GM12891 (cell line): ENCODE results near the gene TRIM23. TPM values are rescaled to one million over a fixed set of nuclear protein-coding genes. Genes with fewer than 3 reads are reported as not detected.

ENCODE experiments used
- DNase-seq: peaks from one replicate; pipeline ENCODE4 v3.0.0; 2011; ENCODE audit warnings: low spot score; ENCODE audit not compliant: insufficient read length
- FAIRE-seq: peaks from 2 replicates; lab custom pipeline; 2011; peaks lifted over from hg19 to GRCh38; lab: Jason Lieb, UNC
- PAX5 ChIP-seq: IDR thresholded peaks from 2 replicates; pipeline ENCODE4 v1.6.1; 2011; ENCODE audit warnings: low read length, moderate library complexity, mild to moderate bottlenecking; ENCODE audit not compliant: insufficient read depth, severe bottlenecking
- POLR2A ChIP-seq: IDR thresholded peaks from 2 replicates; pipeline ENCODE4 v1.6.1; 2011; ENCODE audit warnings: low read depth, low read length, control low read depth
- POLR2AphosphoS5 ChIP-seq: IDR thresholded peaks from 2 replicates; pipeline ENCODE4 v1.6.1; 2011; ENCODE audit warnings: low read depth, low read length, control low read depth
- POU2F2 ChIP-seq: IDR thresholded peaks from 2 replicates; pipeline ENCODE4 v1.6.1; 2011; ENCODE audit warnings: low read depth, mild to moderate bottlenecking, control low read depth, low read length, moderate library complexity
- SPI1 ChIP-seq: IDR thresholded peaks from 2 replicates; pipeline ENCODE4 v1.6.1; 2011; ENCODE audit warnings: low read depth, low read length, control low read depth
- TAF1 ChIP-seq: IDR thresholded peaks from 2 replicates; pipeline ENCODE4 v1.6.1; 2011; ENCODE audit warnings: low read depth, low read length, control low read depth
- polyA plus RNA-seq: library from polyadenylated mRNA; unstranded; fragments of >200 nt; gene quantifications from one replicate; pipeline ENCODE4 v1.2.1, GENCODE V29; 2012; ENCODE audit warnings: low read depth, missing spikeins, inconsistent platforms; ENCODE audit not compliant: missing spikeins

The TRIM23 gene
- 2.0 TPM for polyA plus RNA-seq

DNA sequence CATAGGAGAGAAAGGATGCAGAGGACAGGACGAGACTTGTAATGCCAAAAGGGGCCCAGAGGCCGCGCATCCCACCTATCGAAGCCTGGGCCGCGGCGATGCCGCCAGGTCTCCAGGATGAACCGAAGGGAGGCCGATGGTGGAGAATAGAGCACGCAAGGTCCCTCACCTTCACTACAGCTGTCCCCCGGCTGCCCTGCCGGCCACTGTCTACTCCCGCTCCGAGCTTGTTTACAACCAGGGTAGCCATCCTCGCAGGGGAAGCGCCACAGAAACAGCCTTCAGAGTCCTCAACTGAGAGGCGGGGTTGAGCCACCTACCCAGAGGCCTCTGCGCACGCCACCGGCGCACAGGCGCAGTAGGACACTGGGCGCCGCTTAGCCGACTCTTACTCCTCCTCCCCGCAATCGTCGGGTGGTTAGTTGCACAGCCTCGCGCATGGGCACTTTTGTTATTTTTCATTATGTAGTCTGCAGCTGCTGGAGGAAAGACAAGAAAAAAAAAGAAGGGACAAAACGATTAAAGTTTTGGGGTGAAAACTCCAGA lies at the start of gene TRIM23:
TRIM23 (minus strand) TSS at position 309 of the 546 bp plus-strand sequence; CDS start at position 250, 59 bp downstream.
- DNase-seq (peak; percentile 53), FAIRE-seq (peak; percentile 93)
- TF ChIP-seq TAF1 (0 out of 2 replicates have a peak, but pooled peaks have one; percentile 44), POU2F2 (no peak), SPI1 (peak; percentile 39; the same call in 1 of the 2 replicates), POLR2AphosphoS5 (peak; percentile 71), POLR2A (peak; percentile 67), PAX5 (no peak)

DNA sequence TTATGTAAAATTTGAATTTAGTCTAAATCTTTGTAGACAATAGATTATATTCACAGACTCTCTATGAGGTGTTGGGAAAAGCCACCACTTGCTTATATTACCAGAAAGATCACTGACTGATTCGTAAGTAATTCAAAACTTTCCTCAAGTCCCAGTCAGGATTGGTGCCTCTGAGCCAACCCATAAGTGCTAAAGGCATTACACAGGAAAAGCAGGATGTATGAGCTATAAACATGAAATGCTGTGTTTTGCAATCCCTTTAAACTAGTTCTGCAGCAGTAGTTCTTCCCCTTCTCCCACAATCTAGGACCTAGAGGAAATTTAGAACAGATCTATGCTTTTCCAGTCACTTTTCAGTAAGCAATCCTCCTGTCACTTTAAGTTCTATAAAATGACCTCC lies 48.7 kb upstream of the TRIM23 start:
- DNase-seq (no peak), FAIRE-seq (no peak)
- TF ChIP-seq TAF1 (no peak), POLR2A (no peak), SPI1 (no peak), POLR2AphosphoS5 (no peak), POU2F2 (no peak), PAX5 (no peak)

DNA sequence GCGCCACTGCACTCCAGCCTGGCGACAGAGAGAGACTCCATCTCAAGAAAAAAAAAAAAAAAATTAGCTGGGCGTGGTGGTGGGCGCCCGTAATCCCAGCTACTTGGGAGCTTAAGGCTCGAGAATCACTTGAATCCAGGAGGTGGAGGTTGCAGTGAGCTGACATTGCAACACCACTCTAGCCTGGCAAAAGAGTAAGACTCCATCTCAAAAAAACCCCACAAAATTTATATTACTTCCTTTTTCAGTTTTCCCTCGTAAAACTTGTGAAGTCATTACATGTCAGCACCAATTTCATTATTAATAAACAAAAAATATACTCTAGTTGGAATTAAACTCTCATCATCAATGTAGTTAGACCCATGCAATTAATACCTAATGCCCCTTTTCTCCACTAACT lies 44.6 kb upstream of the TRIM23 start:
- no peak for TF ChIP-seq TAF1
- no peak for TF ChIP-seq POU2F2
- TF ChIP-seq SPI1, result no peak
- TF ChIP-seq PAX5, result no peak
- no peak for TF ChIP-seq POLR2A
- no peak for TF ChIP-seq POLR2AphosphoS5
- DNase-seq, result no peak
- FAIRE-seq, result no peak

DNA sequence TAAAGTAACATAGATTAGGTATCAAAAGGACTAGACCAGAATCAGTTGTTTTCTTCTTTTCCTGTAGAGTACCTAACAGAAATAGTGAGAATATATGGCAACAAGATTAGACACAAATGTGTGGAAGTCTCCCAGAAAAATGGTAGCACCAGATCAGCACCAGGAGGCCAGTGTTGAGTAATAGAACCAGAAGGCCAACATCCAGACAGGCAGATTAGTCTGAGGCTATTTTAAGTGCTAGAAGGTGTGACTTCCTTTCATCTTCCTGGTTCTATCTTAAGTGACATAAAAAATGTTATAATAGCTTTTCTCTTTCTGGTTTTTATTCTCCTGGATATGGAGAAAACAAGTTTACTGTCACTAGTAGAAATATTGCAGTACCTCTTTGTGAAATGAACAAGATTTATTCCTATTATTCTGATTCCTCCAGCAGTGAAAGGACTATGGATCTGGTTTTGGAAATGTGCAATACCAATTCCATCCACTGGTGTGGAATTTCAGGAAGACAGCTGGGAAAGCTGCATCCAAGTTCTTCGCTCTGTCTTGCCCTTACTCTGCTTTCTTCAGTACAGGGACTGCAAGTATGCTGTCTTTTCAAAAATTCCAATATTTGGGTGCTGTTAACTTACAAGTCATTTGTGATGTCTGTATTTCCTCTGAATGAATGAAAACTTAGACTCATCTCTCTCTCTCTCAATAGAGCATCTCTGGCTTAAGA lies 39.8 kb upstream of the TRIM23 start:
- DNase-seq, result no peak
- TF ChIP-seq PAX5, result no peak
- no peak for TF ChIP-seq TAF1
- no peak for TF ChIP-seq POU2F2
- TF ChIP-seq SPI1, result no peak
- no peak for TF ChIP-seq POLR2AphosphoS5
- no peak for TF ChIP-seq POLR2A
- no peak for FAIRE-seq

DNA sequence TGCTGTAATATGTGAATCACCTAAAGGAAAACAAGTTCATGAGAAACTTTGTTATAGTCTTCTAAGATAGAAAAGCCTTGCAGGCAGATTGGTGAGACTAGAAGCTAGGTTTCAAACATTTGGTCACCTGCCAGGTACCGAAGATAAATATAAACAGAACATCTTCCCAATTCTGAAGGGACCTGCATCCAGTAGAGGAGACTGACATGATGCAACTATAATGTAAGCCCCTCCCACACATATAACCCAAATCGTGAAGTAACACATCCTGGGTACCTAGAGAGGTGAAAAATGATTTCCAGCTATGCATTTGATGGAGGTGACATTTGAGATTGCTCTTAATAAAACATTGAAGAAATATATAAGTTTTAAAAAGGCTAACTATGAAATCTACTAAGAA lies 30.6 kb upstream of the TRIM23 start:
- DNase-seq (no peak), FAIRE-seq (no peak)
- TF ChIP-seq POU2F2, result no peak

DNA sequence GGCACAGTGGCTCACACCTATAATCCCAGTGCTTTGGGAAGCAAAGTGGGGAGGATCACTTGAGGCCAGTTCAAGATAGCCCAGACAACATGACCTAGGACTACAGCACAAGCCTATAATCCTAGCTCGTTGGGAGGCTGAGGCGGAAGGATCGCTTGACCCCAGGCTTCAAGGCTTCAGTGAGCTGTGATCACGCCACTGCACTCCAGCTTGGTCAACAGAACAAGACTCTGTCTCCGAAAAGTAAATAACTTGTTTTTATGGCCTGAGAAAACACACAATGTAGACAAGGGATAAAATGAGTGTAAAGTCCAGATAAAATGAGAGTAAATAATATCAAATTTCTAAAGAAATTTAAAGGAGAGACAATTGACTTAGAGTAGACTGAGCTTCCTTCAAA lies 27.0 kb upstream of the TRIM23 start:
- TF ChIP-seq POU2F2, result no peak
- no peak for TF ChIP-seq POLR2AphosphoS5
- TF ChIP-seq POLR2A, result no peak
- no peak for TF ChIP-seq SPI1
- TF ChIP-seq PAX5, result no peak
- TF ChIP-seq TAF1, result no peak
- no peak for FAIRE-seq
- no peak for DNase-seq

DNA sequence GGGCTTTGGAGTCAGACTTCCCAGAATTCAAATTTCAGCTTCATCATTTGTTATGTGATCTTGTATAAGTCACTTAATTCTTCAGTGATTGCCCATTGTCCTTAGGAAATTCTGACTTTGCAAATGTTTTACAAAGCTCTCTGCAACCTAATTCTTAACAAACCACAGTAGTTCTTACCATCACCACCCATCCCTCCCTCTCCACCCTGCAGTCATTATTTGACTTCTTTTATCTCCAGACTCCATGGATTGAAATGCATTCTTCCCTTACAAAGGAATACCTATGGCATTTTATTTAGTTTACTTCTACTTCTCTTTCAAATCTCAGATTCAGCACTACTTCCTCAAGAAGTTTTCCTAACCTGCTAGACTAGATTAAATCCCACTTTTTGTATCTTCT lies 23.8 kb upstream of the TRIM23 start:
- FAIRE-seq, result no peak
- TF ChIP-seq POU2F2 (no peak), POLR2AphosphoS5 (no peak), PAX5 (no peak), SPI1 (no peak), POLR2A (no peak), TAF1 (no peak)
- no peak for DNase-seq

DNA sequence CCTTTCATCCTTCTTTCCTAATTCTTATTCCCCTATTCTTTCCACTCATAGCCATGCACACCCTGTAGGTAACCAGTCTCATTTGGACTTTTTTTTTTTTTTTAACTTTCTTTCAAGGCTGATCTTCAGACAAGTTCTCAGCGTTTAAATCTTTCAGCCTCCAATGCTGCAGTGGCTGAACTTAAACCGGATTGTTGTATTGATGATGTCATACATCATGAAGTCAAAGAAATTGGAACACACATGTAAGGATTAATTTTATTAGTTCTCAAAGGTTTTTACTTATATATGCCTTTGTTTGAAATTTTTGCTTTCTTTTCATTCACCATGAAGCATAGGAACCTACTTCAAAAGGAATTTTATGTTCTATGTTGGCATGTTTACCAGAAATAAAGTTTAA lies 22.8 kb upstream of the TRIM23 start:
- no peak for TF ChIP-seq POU2F2
- TF ChIP-seq TAF1, result no peak
- TF ChIP-seq POLR2A, result no peak
- no peak for TF ChIP-seq PAX5
- no peak for TF ChIP-seq SPI1
- no peak for TF ChIP-seq POLR2AphosphoS5
- no peak for FAIRE-seq
- no peak for DNase-seq

DNA sequence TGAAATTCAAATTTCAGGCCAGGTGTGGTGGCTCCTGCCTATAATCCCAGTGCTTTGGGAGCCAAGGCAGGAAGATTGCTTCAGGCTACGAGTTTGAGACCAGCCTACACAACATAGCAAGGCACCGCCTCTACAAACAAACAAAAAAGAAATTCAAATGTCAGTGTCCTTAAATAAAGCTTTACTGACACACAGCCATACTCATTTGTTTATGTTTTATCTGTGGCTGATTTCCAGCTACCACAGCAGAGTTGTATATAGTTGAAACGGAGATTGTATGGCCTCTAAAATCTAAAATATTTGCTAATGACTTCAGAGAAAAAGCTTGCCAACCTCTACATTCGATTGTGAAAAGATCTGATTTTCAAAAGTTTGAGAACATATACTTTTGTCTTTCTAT lies 16.1 kb upstream of the TRIM23 start:
- FAIRE-seq (no peak), DNase-seq (no peak)
- no peak for TF ChIP-seq SPI1
- no peak for TF ChIP-seq POLR2AphosphoS5
- no peak for TF ChIP-seq PAX5
- no peak for TF ChIP-seq POLR2A
- no peak for TF ChIP-seq POU2F2
- TF ChIP-seq TAF1, result no peak

DNA sequence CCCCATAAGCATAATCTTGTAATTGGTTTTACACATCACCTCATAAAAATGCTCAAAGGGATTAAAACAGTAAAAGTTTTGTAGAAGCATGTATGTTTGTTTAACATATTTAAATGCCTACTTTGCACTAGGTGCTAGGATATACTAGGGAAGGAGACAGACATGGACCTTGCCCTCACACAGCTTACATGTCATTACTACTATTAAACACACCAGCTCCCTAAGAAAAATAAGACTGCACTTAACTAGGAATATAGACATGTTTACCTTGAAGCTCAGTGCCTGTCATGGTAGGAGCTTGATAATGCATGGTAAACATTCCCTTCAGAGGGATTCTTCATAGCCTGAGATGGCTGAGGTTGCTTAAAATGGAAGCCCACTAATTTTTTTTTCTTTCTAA lies 6.8 kb upstream of the TRIM23 start:
- DNase-seq (no peak), FAIRE-seq (no peak)
- TF ChIP-seq TAF1, result no peak
- TF ChIP-seq POLR2AphosphoS5, result no peak
- no peak for TF ChIP-seq PAX5
- TF ChIP-seq SPI1, result no peak
- no peak for TF ChIP-seq POLR2A
- TF ChIP-seq POU2F2, result no peak
